PC-9 (cell line): ENCODE data around the gene GPR183. TPM values are rescaled to one million over a fixed set of nuclear protein-coding genes. Genes with fewer than 3 reads are reported as not detected.

Experiments
- Bru-seq: library from RNA; stranded (reverse); fragments of 400-500 nt; gene quantifications from one replicate; lab custom pipeline; 2021; lab: Mats Ljungman, UMichigan
- BruChase-seq, 2 experiments: library from RNA; stranded (reverse); fragments of 400-500 nt; gene quantifications; one replicate each; lab custom pipeline; 2021; lab: Mats Ljungman, UMichigan
- BruUV-seq: library from RNA; stranded (reverse); fragments of 400-500 nt; replicated peaks from 2 replicates; lab custom pipeline; 2021; lab: Mats Ljungman, UMichigan
- CTCF ChIA-PET: fragments of 300-600 bp; sonication (Branson Sonifier 250); formaldehyde crosslinking; loops from one replicate; lab custom pipeline; 2022; ENCODE audit warnings: antibody characterized with exemption; lab: Charles Lee
- POLR2A ChIA-PET: fragments of 300-600 bp; sonication (Branson Sonifier 250); formaldehyde crosslinking; loops from one replicate; lab custom pipeline; 2022; ENCODE audit warnings: antibody characterized with exemption; ENCODE audit not compliant: unreplicated experiment; lab: Charles Lee
- DNase-seq, 2 experiments: peaks; one replicate each; pipeline versions ENCODE4 v3.0.0 to v3.0.0-alpha.2; 2015 to 2022; ENCODE audit warnings: mixed read lengths in 1 of 2
- H2AFZ ChIP-seq: fragments of 200-600 bp; sonication (generic); 2 replicates; pipeline ENCODE4 v1.8.1; 2017; ENCODE audit warnings: antibody characterized with exemption
- H3F3A ChIP-seq: fragments of 200-600 bp; sonication (generic); 2 replicates; pipeline ENCODE4 v1.8.1; 2017; ENCODE audit warnings: antibody characterized with exemption, mild to moderate bottlenecking, low read depth; ENCODE audit not compliant: insufficient read depth
- H3K27ac ChIP-seq: fragments of 200-600 bp; sonication (generic); 2 replicates; pipeline ENCODE4 v1.6.1; 2016; ENCODE audit warnings: mixed run types
- H3K27me3 ChIP-seq: fragments of 200-600 bp; sonication (generic); 2 replicates; pipeline ENCODE4 v1.6.1; 2016; ENCODE audit warnings: low read depth, mixed run types; ENCODE audit not compliant: insufficient read depth
- H3K36me3 ChIP-seq: fragments of 200-600 bp; sonication (generic); 2 replicates; pipeline ENCODE4 v1.6.1; 2016; ENCODE audit warnings: low read depth, mixed run types
- H3K4me1 ChIP-seq: fragments of 200-600 bp; sonication (generic); replicated peaks from 2 replicates; pipeline ENCODE4 v1.6.1; 2016; ENCODE audit warnings: mixed run types; ENCODE audit not compliant: insufficient read depth
- H3K4me2 ChIP-seq: fragments of 200-600 bp; sonication (generic); 2 replicates; pipeline ENCODE4 v1.6.1; 2017; ENCODE audit warnings: mixed run types
- H3K4me3 ChIP-seq: fragments of 200-600 bp; sonication (generic); 2 replicates; pipeline ENCODE4 v1.6.1; 2016; ENCODE audit warnings: mixed run types
- H3K79me2 ChIP-seq: fragments of 200-600 bp; sonication (generic); 2 replicates; pipeline ENCODE4 v1.6.1; 2017; ENCODE audit warnings: low read depth, mixed run types
- H3K9me2 ChIP-seq: fragments of 200-600 bp; sonication (generic); 2 replicates; pipeline ENCODE4 v1.8.1; 2017; ENCODE audit warnings: mild to moderate bottlenecking; ENCODE audit not compliant: insufficient read depth
- H3K9me3 ChIP-seq: fragments of 200-600 bp; sonication (generic); 2 replicates; pipeline ENCODE4 v1.8.1; 2016; ENCODE audit warnings: low read depth; ENCODE audit not compliant: insufficient read depth
- H4K20me1 ChIP-seq: fragments of 200-600 bp; sonication (generic); 2 replicates; pipeline ENCODE4 v1.8.1; 2017; ENCODE audit not compliant: insufficient read depth
- EZH2 ChIP-seq: fragments of 200-600 bp; sonication (generic); IDR thresholded peaks from 2 replicates; pipeline ENCODE4 v1.8.0; 2017; ENCODE audit warnings: antibody characterized with exemption, low read depth
- intact Hi-C: fragments of 100-400 bp; cut with micrococcal nuclease; formaldehyde crosslinking; loops from one replicate; pipeline ENCODE4 v1.10.0; 2022; ENCODE audit not compliant: unreplicated experiment
- long read RNA-seq: library from polyadenylated mRNA; stranded (forward); transcript quantifications from one replicate; pipeline ENCODE4 v2.0.0, GENCODE V29; 2022
- total RNA-seq: library from RNA; stranded (reverse); gene quantifications from 2 replicates; pipeline ENCODE4 v1.2.3, GENCODE V29; 2021
- TF ChIP-seq, protein P1 (sequence below): fragments of 200-600 bp; sonication (generic); conservative IDR thresholded peaks from 2 replicates; pipeline ENCODE4 v1.6.1; 2017; ENCODE audit warnings: mixed run types, antibody characterized with exemption, mild to moderate bottlenecking, moderate library complexity

GPR183 gene, protein sequence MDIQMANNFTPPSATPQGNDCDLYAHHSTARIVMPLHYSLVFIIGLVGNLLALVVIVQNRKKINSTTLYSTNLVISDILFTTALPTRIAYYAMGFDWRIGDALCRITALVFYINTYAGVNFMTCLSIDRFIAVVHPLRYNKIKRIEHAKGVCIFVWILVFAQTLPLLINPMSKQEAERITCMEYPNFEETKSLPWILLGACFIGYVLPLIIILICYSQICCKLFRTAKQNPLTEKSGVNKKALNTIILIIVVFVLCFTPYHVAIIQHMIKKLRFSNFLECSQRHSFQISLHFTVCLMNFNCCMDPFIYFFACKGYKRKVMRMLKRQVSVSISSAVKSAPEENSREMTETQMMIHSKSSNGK
- total RNA-seq (not detected in 2 replicates), Bru-seq, nascent RNA (percentile 6 among the genes with signal in this experiment), BruChase-seq, experiment 1, labeled RNA remaining after a 2-hour chase (percentile 5 among the genes with signal in this experiment), BruChase-seq, experiment 2, labeled RNA remaining after a 6-hour chase (not detected)
- long read RNA-seq = 0 reads

DNA sequence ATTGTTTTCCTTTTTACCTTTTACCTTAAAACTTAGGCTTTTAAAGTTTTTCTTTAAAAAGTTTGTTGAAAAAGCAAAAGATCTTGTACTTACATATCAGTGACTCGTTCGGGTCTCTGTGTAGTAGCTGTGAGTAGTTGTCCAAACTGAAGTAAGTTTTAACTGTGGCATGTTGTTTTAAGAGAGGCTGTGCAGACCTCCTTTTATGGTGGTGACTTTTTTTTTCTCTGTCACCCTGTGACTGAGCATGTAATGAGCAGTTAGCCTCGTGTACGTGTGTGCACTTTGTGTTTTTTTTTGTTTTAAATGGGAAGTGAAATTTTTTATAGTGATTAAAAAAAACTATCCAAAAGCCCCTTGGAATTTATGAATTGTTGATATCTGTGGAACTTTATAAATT, at the start of gene GPR183:
TSS of gene GPR183 (minus strand) at position 153 of the 400 bp plus-strand sequence. CDS start 11,254 bp downstream, outside the sequence.
- H3F3A ChIP-seq = peaks cover 4% of the 10 kb centered on the region; the same call in 1 of the 2 replicates
- H2AFZ ChIP-seq = no peak within 1 kb of the TSS
- H3K4me3 ChIP-seq = no peak within 1 kb of the TSS
- peaks cover 21% of the 10 kb centered on the region; the same call in 1 of the 2 replicates for H3K79me2 ChIP-seq
- H3K4me1 ChIP-seq = no peaks in the 10 kb centered on the region
- intact Hi-C loops = no loop called here
- no TSS peak for BruUV-seq
- POLR2A ChIA-PET = no interaction called here
- peak within 1 kb of the TSS; percentile 15 for H3K27ac ChIP-seq
- peaks cover 12% of the 10 kb centered on the region; the same call in 1 of the 2 replicates for H4K20me1 ChIP-seq
- no peak within 1 kb of the TSS for H3K4me2 ChIP-seq
- no peak for DNase-seq
- CTCF ChIA-PET = no interaction called here
- H3K9me3 ChIP-seq = no peaks in the 10 kb centered on the region
- H3K36me3 ChIP-seq = 0 out of 2 replicates have a peak, but pooled peaks cover 10% of the 10 kb centered on the region
- no peaks in the 10 kb centered on the region for H3K9me2 ChIP-seq
- TF ChIP-seq EZH2 = no peak
- TF ChIP-seq, protein P1, sequence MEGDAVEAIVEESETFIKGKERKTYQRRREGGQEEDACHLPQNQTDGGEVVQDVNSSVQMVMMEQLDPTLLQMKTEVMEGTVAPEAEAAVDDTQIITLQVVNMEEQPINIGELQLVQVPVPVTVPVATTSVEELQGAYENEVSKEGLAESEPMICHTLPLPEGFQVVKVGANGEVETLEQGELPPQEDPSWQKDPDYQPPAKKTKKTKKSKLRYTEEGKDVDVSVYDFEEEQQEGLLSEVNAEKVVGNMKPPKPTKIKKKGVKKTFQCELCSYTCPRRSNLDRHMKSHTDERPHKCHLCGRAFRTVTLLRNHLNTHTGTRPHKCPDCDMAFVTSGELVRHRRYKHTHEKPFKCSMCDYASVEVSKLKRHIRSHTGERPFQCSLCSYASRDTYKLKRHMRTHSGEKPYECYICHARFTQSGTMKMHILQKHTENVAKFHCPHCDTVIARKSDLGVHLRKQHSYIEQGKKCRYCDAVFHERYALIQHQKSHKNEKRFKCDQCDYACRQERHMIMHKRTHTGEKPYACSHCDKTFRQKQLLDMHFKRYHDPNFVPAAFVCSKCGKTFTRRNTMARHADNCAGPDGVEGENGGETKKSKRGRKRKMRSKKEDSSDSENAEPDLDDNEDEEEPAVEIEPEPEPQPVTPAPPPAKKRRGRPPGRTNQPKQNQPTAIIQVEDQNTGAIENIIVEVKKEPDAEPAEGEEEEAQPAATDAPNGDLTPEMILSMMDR = no peak
- no peaks in the 10 kb centered on the region for H3K27me3 ChIP-seq

DNA sequence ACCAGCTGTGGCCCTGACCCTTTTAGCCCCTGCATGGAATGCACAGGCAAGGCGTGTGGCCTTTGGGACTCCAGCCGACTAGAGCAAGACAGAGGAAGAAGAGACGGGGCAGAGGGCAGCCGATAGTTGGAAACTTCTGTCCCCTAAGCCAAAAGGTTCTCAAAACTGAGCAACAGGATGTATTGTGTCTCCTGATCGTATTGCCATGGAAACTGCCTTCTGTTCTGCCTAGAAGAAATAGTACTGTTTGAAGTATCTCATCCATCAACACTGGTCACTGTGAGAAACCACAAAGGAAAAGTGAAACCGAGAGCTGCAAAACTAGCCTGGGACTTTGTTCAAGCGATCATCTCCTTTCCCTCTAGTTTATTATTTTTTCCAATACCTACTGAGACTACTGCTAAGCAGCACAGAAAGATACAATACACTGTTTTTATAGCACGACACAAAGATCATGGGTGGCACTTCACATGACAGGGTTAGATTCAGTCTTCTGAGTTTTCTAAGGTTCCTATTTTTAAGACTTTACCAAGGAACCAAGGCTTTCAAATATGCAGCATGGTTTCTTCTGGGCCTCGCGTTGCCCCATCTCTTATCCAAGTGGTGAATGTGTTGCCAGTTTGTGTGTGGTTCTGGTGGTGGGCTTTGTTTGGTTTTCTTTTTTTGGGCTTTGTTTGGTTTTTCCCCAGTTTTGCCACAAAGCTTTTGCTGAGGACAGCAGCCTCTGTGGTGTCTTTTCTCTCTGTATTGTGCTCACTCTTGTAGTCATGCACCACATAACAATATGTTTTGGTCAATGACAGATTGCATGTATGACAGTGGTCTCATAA, 49.3 kb upstream of the GPR183 start:
- H3K4me1 ChIP-seq = no peaks in the 10 kb centered on the region
- H2AFZ ChIP-seq = no peak overlapping the region
- H3K9me2 ChIP-seq = no peaks in the 10 kb centered on the region
- peaks cover 2% of the 10 kb centered on the region; the same call in 1 of the 2 replicates for H4K20me1 ChIP-seq
- no peak overlapping the region for H3K4me2 ChIP-seq
- 0 out of 2 replicates have a peak, but pooled peaks cover 12% of the 10 kb centered on the region for H3K36me3 ChIP-seq
- DNase-seq = no peak
- BruUV-seq = no TSS peak
- no peaks in the 10 kb centered on the region; the same call in 1 of the 2 replicates for H3F3A ChIP-seq
- no peak overlapping the region for H3K4me3 ChIP-seq
- intact Hi-C loops = no loop called here
- H3K9me3 ChIP-seq = no peaks in the 10 kb centered on the region
- H3K27ac ChIP-seq = no peak overlapping the region
- TF ChIP-seq EZH2 = no peak
- TF ChIP-seq, protein P1 = no peak
- H3K79me2 ChIP-seq = no peaks in the 10 kb centered on the region
- POLR2A ChIA-PET = interaction anchor here (0.6 kb wide), 1 partner anchor 231 kb away, joined by 5 read pairs; no protein-coding TSS in a partner anchor
- CTCF ChIA-PET = no interaction called here
- no peaks in the 10 kb centered on the region for H3K27me3 ChIP-seq

DNA sequence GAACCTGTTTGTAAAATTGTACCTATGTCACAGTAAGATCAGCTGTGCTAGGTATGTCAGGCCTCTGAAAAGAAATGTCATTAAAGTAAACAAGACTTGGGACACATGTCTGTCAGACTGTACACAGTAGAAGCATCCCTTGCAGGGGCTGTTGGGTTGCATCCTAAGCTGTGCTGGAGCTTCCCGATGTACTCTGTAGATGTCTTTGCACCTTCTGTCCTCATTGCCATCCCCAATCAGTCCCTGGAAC, 48.7 kb upstream of the GPR183 start:
- intact Hi-C loops = no loop called here
- no TSS peak for BruUV-seq
- 0 out of 2 replicates have a peak, but pooled peaks cover 9% of the 10 kb centered on the region for H3K36me3 ChIP-seq
- no peaks in the 10 kb centered on the region for H3K4me1 ChIP-seq
- no peaks in the 10 kb centered on the region for H3K9me2 ChIP-seq
- H3K9me3 ChIP-seq = no peaks in the 10 kb centered on the region
- ChIA-PET CTCF (no interaction called here), POLR2A (interaction anchor here (0.6 kb wide), 1 partner anchor 231 kb away, joined by 5 read pairs; no protein-coding TSS in a partner anchor)
- no peak overlapping the region for H3K4me2 ChIP-seq
- H3K79me2 ChIP-seq = no peaks in the 10 kb centered on the region
- no peak for DNase-seq
- no peaks in the 10 kb centered on the region for H3K27me3 ChIP-seq
- peaks cover 6% of the 10 kb centered on the region; the same call in 1 of the 2 replicates for H4K20me1 ChIP-seq
- H3K27ac ChIP-seq = no peak overlapping the region
- H2AFZ ChIP-seq = no peak overlapping the region
- H3F3A ChIP-seq = no peaks in the 10 kb centered on the region; the same call in 1 of the 2 replicates
- TF ChIP-seq, protein P1 = no peak
- TF ChIP-seq EZH2 = no peak
- H3K4me3 ChIP-seq = no peak overlapping the region
